Measurements from ENCODE around the gene ZNF76.
A peak's percentile ranks its signal among the peaks of the same experiment; 100 is the strongest.

ZNF76 gene

DNA sequence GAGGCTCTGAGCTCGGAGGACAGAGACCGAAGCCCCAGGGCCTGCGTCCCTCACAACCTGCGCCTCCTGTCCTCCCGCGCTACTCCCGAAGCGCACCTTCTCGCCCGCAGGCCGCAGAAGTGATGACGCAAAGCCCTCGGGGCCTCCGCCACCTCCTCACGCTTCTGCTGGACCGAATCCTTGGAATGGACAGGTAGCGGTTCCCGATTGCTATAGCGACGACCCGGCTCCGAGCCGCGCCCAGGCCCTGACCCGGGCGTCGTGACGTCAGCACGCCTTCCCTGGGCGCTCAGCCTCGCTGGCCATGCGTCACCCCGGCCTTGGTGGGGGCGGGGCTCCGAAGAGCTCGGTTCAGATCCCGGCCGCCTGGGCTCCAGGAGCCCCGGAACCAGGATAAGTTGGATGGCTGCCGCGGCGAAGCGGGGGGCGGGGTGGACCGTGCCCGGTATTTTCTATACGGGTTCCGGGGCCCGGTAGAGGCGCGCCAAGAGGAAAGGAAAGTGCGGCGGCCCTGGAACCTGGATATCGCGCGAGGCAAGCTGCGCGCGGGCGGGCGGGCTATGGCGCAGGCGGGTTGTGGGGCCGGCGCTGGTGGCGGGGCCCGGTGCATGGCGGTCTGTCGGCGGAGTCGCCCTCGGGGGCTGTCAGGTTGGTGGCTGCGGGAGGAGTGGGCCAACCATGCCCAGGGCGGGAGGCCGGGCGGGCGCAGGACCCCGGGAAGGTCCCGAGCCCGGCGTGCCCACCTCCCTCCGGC is at the start of gene ZNF76:
ZNF76 (plus strand) TSS at position 542 of the 754 bp plus-strand sequence. CDS start 21,417 bp downstream, outside the sequence.
- peak within 1 kb of the TSS; percentile 99 for H3K27ac ChIP-seq (ENCODE audit: low read depth, low read length)
- peak within 1 kb of the TSS; percentile 90 for H3K9ac ChIP-seq (ENCODE audit: low read depth, low read length)
- H3K4me1 ChIP-seq (ENCODE audit: control insufficient read depth, insufficient read depth, low read length), result peaks cover 5% of the 10 kb centered on the region; the same call in 1 of the 2 replicates
- H3K36me3 ChIP-seq (ENCODE audit: control insufficient read depth, insufficient read depth, low read length), result no peaks in the 10 kb centered on the region
- no peaks in the 10 kb centered on the region for H3K27me3 ChIP-seq (ENCODE audit: control insufficient read depth, insufficient read depth, low read length)
- H3K9me3 ChIP-seq (ENCODE audit: control insufficient read depth, insufficient read depth, low read length), result no peaks in the 10 kb centered on the region
- peak within 1 kb of the TSS; percentile 84 for H3K4me3 ChIP-seq (ENCODE audit: low read depth, low read length)

DNA sequence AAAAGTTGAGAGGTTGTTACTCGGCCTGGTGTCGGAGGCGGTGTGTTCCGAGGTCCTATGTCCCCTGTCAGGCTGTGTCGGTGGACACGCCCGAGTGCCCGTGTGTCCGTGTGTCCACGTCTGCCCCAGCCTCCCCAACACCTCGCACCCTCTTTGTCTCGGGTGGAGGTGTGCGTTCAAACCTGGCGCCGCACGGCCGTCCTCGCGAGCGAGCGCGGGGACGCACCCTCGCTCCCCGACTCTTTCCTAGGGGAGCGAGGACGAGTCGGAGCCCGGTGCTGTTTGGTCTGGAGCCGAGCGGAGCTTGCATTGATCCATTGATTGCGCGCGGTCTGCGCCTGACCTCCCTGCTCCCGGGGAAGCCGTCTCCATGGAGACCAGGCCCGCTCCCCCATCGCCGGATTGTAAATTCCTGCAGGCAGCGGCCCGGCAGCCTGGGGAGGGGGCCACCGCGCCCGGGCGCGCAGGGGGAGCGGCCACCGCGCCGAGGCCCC is 46.2 kb upstream of the ZNF76 start:
- Histone ChIP-seq H3K4me1 (ENCODE audit: control insufficient read depth, insufficient read depth, low read length) (peaks cover 37% of the 10 kb centered on the region), H3K27me3 (ENCODE audit: control insufficient read depth, insufficient read depth, low read length) (peaks cover 89% of the 10 kb centered on the region), H3K9ac (ENCODE audit: low read depth, low read length) (no peak overlapping the region), H3K27ac (ENCODE audit: low read depth, low read length) (peak overlapping the region; percentile 71), H3K36me3 (ENCODE audit: control insufficient read depth, insufficient read depth, low read length) (no peaks in the 10 kb centered on the region), H3K4me3 (ENCODE audit: low read depth, low read length) (peak overlapping the region; percentile 61), H3K9me3 (ENCODE audit: control insufficient read depth, insufficient read depth, low read length) (no peaks in the 10 kb centered on the region)

DNA sequence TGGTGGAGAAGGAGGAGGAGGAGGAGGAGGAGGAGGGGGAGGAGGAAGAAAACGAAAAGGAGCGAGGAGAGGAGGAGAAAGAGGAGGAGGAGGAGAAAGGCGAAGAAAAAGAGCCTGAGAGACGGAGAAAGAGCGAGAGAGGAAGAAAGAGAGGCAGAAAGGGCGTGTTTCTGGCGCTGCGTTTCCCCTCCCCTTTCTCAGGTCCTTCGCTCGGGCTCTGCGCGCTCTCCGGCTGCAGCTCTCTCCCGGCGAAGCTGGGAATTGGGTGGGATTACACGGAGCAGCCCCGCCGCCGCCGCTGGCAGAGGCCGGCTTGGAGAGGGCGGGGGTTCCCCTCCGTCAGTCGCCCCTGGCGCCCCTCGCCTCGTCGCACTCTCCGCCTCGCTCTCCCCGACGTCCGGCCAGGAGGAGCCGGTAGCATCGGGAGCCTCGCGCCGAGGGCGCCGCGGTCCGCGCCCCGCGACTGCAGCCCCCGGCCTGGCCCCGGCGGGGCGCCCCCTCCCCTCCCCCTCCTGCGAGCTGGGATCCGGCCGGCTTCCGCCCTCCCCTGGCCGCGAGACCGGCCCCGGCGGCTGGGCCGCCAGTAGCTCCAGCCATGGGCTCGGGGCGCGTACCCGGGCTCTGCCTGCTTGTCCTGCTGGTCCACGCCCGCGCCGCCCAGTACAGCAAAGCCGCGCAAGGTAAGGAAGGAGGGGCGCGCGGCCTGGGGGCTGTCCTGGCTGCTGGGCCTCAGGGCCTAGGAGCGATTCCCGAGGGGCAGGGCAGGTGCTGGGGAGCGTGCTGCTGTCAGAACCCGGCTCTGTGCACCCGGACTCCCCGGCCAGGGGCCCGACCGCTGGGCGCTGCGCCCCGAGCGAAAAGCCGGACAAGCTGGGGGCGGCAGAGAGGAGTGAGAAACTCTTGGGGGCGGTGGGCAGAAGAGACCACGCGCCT is 45.4 kb upstream of the ZNF76 start, which contains the start of gene SCUBE3:
SCUBE3 (plus strand) TSS at position 133 of the 933 bp plus-strand sequence; CDS start at position 596, 463 bp downstream.
- Histone ChIP-seq H3K36me3 (ENCODE audit: control insufficient read depth, insufficient read depth, low read length) (no peaks in the 10 kb centered on the region), H3K27ac (ENCODE audit: low read depth, low read length) (peak within 1 kb of the TSS; percentile 71), H3K4me1 (ENCODE audit: control insufficient read depth, insufficient read depth, low read length) (peaks cover 38% of the 10 kb centered on the region), H3K4me3 (ENCODE audit: low read depth, low read length) (peak within 1 kb of the TSS; percentile 61), H3K9ac (ENCODE audit: low read depth, low read length) (no peak within 1 kb of the TSS), H3K9me3 (ENCODE audit: control insufficient read depth, insufficient read depth, low read length) (no peaks in the 10 kb centered on the region), H3K27me3 (ENCODE audit: control insufficient read depth, insufficient read depth, low read length) (peaks cover 89% of the 10 kb centered on the region)

GRCh38 chr6:35214869-35215664 is 44.5 kb upstream of the ZNF76 start:
- H3K9ac ChIP-seq (ENCODE audit: low read depth, low read length), result no peak overlapping the region

GRCh38 chr6:35215665-35216411 is 43.7 kb upstream of the ZNF76 start:
- H3K4me3 ChIP-seq (ENCODE audit: low read depth, low read length), result peak overlapping the region; percentile 61; the same call in 1 of the 2 replicates
- H3K9me3 ChIP-seq (ENCODE audit: control insufficient read depth, insufficient read depth, low read length), result no peaks in the 10 kb centered on the region
- peaks cover 38% of the 10 kb centered on the region for H3K4me1 ChIP-seq (ENCODE audit: control insufficient read depth, insufficient read depth, low read length)
- H3K36me3 ChIP-seq (ENCODE audit: control insufficient read depth, insufficient read depth, low read length), result no peaks in the 10 kb centered on the region
- peaks cover 92% of the 10 kb centered on the region for H3K27me3 ChIP-seq (ENCODE audit: control insufficient read depth, insufficient read depth, low read length)
- H3K9ac ChIP-seq (ENCODE audit: low read depth, low read length), result no peak overlapping the region
- no peak overlapping the region for H3K27ac ChIP-seq (ENCODE audit: low read depth, low read length)

More at GRCh38 chr6:35214869-35215664, 44.5 kb upstream of the ZNF76 start:
- H3K4me1 ChIP-seq (ENCODE audit: control insufficient read depth, insufficient read depth, low read length), result peaks cover 38% of the 10 kb centered on the region
- H3K27me3 ChIP-seq (ENCODE audit: control insufficient read depth, insufficient read depth, low read length), result peaks cover 89% of the 10 kb centered on the region
- no peaks in the 10 kb centered on the region for H3K9me3 ChIP-seq (ENCODE audit: control insufficient read depth, insufficient read depth, low read length)
- peak overlapping the region; percentile 61 for H3K4me3 ChIP-seq (ENCODE audit: low read depth, low read length)
- H3K36me3 ChIP-seq (ENCODE audit: control insufficient read depth, insufficient read depth, low read length), result no peaks in the 10 kb centered on the region
- no peak overlapping the region for H3K27ac ChIP-seq (ENCODE audit: low read depth, low read length)

GRCh38 chr6:35216412-35216732 is 43.2 kb upstream of the ZNF76 start:
- Histone ChIP-seq H3K9me3 (ENCODE audit: control insufficient read depth, insufficient read depth, low read length) (no peaks in the 10 kb centered on the region), H3K9ac (ENCODE audit: low read depth, low read length) (no peak overlapping the region), H3K27ac (ENCODE audit: low read depth, low read length) (no peak overlapping the region), H3K4me1 (ENCODE audit: control insufficient read depth, insufficient read depth, low read length) (peaks cover 38% of the 10 kb centered on the region), H3K36me3 (ENCODE audit: control insufficient read depth, insufficient read depth, low read length) (no peaks in the 10 kb centered on the region), H3K27me3 (ENCODE audit: control insufficient read depth, insufficient read depth, low read length) (peaks cover 92% of the 10 kb centered on the region), H3K4me3 (ENCODE audit: low read depth, low read length) (no peak overlapping the region)

DNA sequence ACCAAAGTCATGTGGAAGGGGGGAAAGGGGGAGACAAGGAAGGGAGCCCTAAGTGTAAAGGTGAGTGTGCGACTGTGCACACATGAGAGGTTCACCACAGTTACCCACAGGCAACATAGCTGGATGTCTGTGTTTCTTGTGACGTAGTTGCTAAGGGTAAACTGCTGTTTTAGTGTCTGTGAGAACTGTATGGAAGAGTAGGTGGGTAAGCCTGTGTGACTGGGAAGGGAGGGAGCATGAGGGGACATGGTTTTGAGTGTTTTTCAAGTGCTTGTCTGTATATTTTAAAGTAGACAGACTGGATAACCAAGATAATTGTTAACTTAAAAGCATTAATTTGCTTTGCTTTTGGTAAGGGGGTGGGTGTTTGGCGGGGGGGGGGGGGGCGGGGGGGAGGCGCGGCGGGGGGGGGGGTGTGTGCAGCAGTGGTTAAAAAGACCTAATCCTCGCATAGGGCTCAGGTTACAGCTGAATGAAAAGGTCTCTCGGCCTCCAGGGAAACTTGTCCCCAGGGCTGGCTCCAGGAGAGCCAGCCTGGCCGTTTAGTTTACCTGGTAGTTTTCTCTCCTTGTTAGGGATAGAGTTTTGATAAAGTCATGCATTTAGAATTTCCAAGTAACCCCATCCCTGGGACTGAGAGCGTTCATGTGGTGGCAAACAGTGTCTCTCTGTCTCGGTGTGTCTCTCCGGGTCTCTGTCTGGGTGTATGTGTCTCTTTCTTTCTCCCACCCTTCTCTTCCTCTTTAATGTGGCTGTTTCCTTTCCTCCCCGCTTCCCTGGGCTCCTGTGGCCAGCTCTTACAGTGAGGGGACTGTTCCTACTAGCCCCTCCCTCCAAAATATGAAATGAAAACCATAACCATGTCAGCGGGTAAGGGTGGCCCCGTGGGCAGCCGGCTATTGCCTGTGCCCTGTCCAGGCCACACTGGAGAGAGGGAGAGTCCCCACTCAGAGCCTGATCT is 42.4 kb upstream of the ZNF76 start:
- Histone ChIP-seq H3K27me3 (ENCODE audit: control insufficient read depth, insufficient read depth, low read length) (peaks cover 91% of the 10 kb centered on the region), H3K36me3 (ENCODE audit: control insufficient read depth, insufficient read depth, low read length) (no peaks in the 10 kb centered on the region), H3K27ac (ENCODE audit: low read depth, low read length) (no peak overlapping the region), H3K9ac (ENCODE audit: low read depth, low read length) (no peak overlapping the region), H3K4me1 (ENCODE audit: control insufficient read depth, insufficient read depth, low read length) (peaks cover 38% of the 10 kb centered on the region), H3K4me3 (ENCODE audit: low read depth, low read length) (peak overlapping the region; percentile 10; the same call in 1 of the 2 replicates), H3K9me3 (ENCODE audit: control insufficient read depth, insufficient read depth, low read length) (no peaks in the 10 kb centered on the region)

DNA sequence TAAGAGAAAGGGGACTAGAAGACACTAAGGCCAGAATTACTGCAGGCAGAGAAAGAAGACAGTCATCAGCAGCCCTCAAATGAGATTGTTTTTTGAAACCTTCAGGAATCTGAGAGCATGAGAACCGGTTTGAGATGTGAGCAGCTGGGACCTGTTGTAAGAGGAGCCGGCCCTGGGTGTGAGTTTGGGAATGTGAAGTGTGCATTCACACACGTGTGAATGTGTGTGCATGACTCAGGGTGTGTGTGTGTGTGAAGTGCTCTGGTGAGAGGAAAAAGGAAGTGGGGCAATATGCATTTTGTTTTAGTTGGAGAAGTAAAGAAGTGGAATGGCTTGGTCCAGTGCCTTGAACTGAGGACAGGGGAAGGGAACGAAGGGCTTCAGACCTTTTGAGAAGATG is 41.5 kb upstream of the ZNF76 start:
- H3K4me1 ChIP-seq (ENCODE audit: control insufficient read depth, insufficient read depth, low read length), result peaks cover 38% of the 10 kb centered on the region
- peaks cover 89% of the 10 kb centered on the region for H3K27me3 ChIP-seq (ENCODE audit: control insufficient read depth, insufficient read depth, low read length)

DNA sequence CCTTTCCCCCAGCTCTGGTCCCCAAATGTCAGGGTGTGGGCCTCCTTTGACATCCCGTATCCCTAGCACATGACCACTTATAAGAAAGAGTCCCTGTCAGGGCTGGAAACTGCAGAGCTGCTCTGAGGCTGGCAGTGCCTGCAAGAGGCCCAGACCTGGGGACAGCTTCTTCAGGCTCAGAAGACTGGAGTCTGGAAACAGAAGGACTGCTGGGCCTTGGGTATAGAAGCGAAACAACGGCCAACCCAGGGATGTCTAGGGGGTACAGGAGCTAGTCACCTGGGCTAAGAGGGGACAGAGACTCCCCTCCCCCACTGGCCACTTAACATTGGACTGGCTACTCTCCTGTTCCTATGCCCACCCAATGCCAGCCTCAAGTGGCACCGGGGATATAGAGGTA is 41.1 kb upstream of the ZNF76 start:
- Histone ChIP-seq H3K36me3 (ENCODE audit: control insufficient read depth, insufficient read depth, low read length) (no peaks in the 10 kb centered on the region), H3K27me3 (ENCODE audit: control insufficient read depth, insufficient read depth, low read length) (peaks cover 89% of the 10 kb centered on the region)

More for the DNA sequence above, 41.5 kb upstream of the ZNF76 start:
- Histone ChIP-seq H3K9ac (ENCODE audit: low read depth, low read length) (no peak overlapping the region), H3K9me3 (ENCODE audit: control insufficient read depth, insufficient read depth, low read length) (no peaks in the 10 kb centered on the region), H3K27ac (ENCODE audit: low read depth, low read length) (peak overlapping the region; percentile 10), H3K36me3 (ENCODE audit: control insufficient read depth, insufficient read depth, low read length) (no peaks in the 10 kb centered on the region), H3K4me3 (ENCODE audit: low read depth, low read length) (no peak overlapping the region)

More for the DNA sequence above, 41.1 kb upstream of the ZNF76 start:
- no peak overlapping the region for H3K27ac ChIP-seq (ENCODE audit: low read depth, low read length)
- H3K4me1 ChIP-seq (ENCODE audit: control insufficient read depth, insufficient read depth, low read length), result peaks cover 38% of the 10 kb centered on the region
- H3K9ac ChIP-seq (ENCODE audit: low read depth, low read length), result no peak overlapping the region
- no peaks in the 10 kb centered on the region for H3K9me3 ChIP-seq (ENCODE audit: control insufficient read depth, insufficient read depth, low read length)
- no peak overlapping the region for H3K4me3 ChIP-seq (ENCODE audit: low read depth, low read length)
